K562 (cell line): Measurements from ENCODE around the gene GLRX2. TPM values are rescaled to one million over a fixed set of nuclear protein-coding genes. Genes with fewer than 3 reads are reported as not detected.
A peak's percentile ranks its signal among the peaks of the same experiment; 100 is the strongest.

Experiments
- AFF4 ChIP-seq: sonication (generic); formaldehyde crosslinking; IDR thresholded peaks from 2 replicates; pipeline ENCODE4 v1.8.0; 2023; ENCODE audit warnings: mild to moderate bottlenecking, missing genetic modification reagents
- CTBP1 ChIP-seq: fragments of 450-650 bp; IDR thresholded peaks from 2 replicates; pipeline ENCODE4 v1.6.1; 2016; ENCODE audit warnings: borderline replicate concordance
- ELF2 ChIP-seq: fragments of 250-450 bp; sonication (Bioruptor Pico); IDR thresholded peaks from 2 replicates; pipeline ENCODE4 v1.5.0; 2021; ENCODE audit warnings: mild to moderate bottlenecking
- ETS2 ChIP-seq: IDR thresholded peaks from 2 replicates; pipeline ENCODE4 v1.6.1; 2016; ENCODE audit warnings: borderline replicate concordance, missing genetic modification characterization, mild to moderate bottlenecking, moderate library complexity, missing compliant biosample characterization; ENCODE audit not compliant: poor library complexity, severe bottlenecking
- GMEB1 ChIP-seq: fragments of 250-450 bp; sonication (Bioruptor Pico); IDR thresholded peaks from 2 replicates; pipeline ENCODE4 v1.4.0; 2020; ENCODE audit warnings: mild to moderate bottlenecking
- MAFK ChIP-seq: IDR thresholded peaks from 2 replicates; pipeline ENCODE4 v1.6.1; 2011; ENCODE audit warnings: low read length, improper control_type of control experiment
- NFRKB ChIP-seq: fragments of 450-650 bp; IDR thresholded peaks from 2 replicates; pipeline ENCODE4 v1.6.1; 2016; ENCODE audit warnings: low read depth
- SRF ChIP-seq, 2 experiments: fragments of 250-450, 450-650 bp in 1 of 2; sonication (Bioruptor Pico) in 1 of 2; sonication (generic) in 1 of 2; formaldehyde crosslinking; IDR thresholded peaks; 2 replicates each; pipeline versions ENCODE4 v1.5.0 to v1.5.1; 2020 to 2022; ENCODE audit warnings: mild to moderate bottlenecking in 1 of 2, missing genetic modification reagents in 1 of 2
- ZFX ChIP-seq: sonication (generic); formaldehyde crosslinking; IDR thresholded peaks from 2 replicates; pipeline ENCODE4 v1.8.0; 2022; ENCODE audit warnings: mild to moderate bottlenecking, missing genetic modification reagents, moderate library complexity
- ZKSCAN8 ChIP-seq: fragments of 200-800 bp; sonication (Bioruptor generic); IDR thresholded peaks from 2 replicates; pipeline ENCODE4 v1.6.1; 2016; ENCODE audit warnings: missing genetic modification characterization, missing compliant biosample characterization
- ZNF12 ChIP-seq: sonication (generic); formaldehyde crosslinking; IDR thresholded peaks from 2 replicates; pipeline ENCODE4 v1.4.0; 2020; ENCODE audit warnings: mild to moderate bottlenecking, missing genetic modification reagents
- ZNF592 ChIP-seq: fragments of 450-650 bp; IDR thresholded peaks from 2 replicates; pipeline ENCODE4 v1.6.1; 2017; ENCODE audit warnings: antibody characterized with exemption, mild to moderate bottlenecking
- polyA plus RNA-seq, 8 experiments: library from polyadenylated mRNA; depleted of rRNA in 4 of 8; stranded (reverse) in 5 of 8; unstranded in 3 of 8; fragments of >200 nt; fragmentation: Nextera tagmentation in 2 of 8; fragmentation: Illumina TruSeq in 1 of 8; extraction: Ambion mirVana in 2 of 8; extraction: Trizol in 1 of 8; gene quantifications; 2 replicates each; pipeline versions ENCODE4 v1.2.1 to v1.2.3, GENCODE V29; 2011 to 2014; ENCODE audit warnings: inconsistent platforms in 1 of 8, missing spikeins in 1 of 8
- total RNA-seq, 7 experiments: library from RNA; depleted of rRNA in 6 of 7; stranded (reverse); fragments of >200 nt in 6 of 7; fragmentation: Illumina TruSeq in 2 of 7; extraction: Trizol in 2 of 7; gene quantifications; 2 replicates each; pipeline versions ENCODE4 v1.2.1 to v1.2.3, GENCODE V29; 2011 to 2021; ENCODE audit warnings: low replicate concordance in 1 of 7
- TF ChIP-seq, protein P1 (sequence below): sonication (generic); IDR thresholded peaks from 2 replicates; pipeline ENCODE4 v1.6.1; 2016
- TF ChIP-seq, protein P2 (sequence below): fragments of 250-450 bp; sonication (Bioruptor Pico); IDR thresholded peaks from 2 replicates; pipeline ENCODE4 v1.8.0; 2021; ENCODE audit warnings: moderate library complexity, mild to moderate bottlenecking, inconsistent platforms

The GLRX2 gene
- total and polyA plus RNA-seq, 9 of the 15 experiments (the other 6 are each of a cell fraction or from before 2014, with no cell fraction given), result 13.3 to 82.6 (median 55.1) TPM

DNA sequence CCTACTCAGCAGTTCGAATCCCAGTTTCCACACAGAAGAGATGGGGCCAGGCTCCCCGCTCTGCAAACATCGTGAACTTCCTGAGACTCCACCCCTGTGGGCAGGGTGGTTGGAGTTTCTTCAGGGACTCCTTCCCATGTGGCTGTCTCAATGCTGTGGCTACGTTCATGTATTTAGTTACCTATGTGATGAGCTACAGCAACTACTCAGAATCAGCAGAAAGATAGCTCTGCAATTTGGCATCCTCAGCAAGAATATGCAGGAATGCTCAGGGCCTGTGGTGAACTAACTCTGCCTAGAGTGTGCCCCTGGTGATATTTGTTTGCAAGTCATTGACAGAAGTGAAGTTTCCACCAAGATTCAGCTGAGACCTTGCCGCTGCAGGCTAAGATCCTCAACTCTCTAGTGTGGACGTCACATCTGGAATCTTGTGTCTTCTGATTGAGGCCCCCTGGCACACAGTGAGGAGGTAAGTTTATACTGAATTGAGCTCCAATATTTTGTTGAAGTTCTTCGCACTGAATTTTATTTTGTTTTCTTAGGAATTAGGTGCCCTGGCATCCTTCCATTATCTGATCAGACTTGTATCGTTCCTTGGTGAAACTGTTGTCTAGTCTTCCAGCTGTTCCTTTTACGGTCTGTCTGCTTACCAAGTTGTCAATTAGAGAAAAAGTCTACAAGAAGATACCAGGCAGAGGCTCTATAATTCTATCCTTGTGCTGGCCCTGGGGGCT, 8.2 kb upstream of the GLRX2 start (continued):
- TF ChIP-seq, protein P1, sequence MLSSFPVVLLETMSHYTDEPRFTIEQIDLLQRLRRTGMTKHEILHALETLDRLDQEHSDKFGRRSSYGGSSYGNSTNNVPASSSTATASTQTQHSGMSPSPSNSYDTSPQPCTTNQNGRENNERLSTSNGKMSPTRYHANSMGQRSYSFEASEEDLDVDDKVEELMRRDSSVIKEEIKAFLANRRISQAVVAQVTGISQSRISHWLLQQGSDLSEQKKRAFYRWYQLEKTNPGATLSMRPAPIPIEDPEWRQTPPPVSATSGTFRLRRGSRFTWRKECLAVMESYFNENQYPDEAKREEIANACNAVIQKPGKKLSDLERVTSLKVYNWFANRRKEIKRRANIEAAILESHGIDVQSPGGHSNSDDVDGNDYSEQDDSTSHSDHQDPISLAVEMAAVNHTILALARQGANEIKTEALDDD, result peak; percentile 41; the same call in 1 of the 2 replicates
- TF ChIP-seq AFF4 (CRISPR knock-in tag) (no peak), ZKSCAN8 (CRISPR knock-in tag) (no peak), SRF (CRISPR knock-in tag; IDR thresholded peaks at IDR 0.05) (peak in 1 of 2 experiments; percentile 82; a peak in 1 of 4 replicates), MAFK (peak; percentile 51), CTBP1 (peak; percentile 79; the same call in 1 of the 2 replicates), ETS2 (tag) (no peak), NFRKB (peak; percentile 51; the same call in 1 of the 2 replicates), GMEB1 (CRISPR knock-in tag) (0 out of 2 replicates have a peak, but pooled peaks have one; percentile 6), ELF2 (no peak), ZNF12 (CRISPR knock-in tag) (no peak), ZNF592 (peak; percentile 52), ZFX (CRISPR knock-in tag) (0 out of 2 replicates have a peak, but pooled peaks have one; percentile 7)
- TF ChIP-seq, protein P2, sequence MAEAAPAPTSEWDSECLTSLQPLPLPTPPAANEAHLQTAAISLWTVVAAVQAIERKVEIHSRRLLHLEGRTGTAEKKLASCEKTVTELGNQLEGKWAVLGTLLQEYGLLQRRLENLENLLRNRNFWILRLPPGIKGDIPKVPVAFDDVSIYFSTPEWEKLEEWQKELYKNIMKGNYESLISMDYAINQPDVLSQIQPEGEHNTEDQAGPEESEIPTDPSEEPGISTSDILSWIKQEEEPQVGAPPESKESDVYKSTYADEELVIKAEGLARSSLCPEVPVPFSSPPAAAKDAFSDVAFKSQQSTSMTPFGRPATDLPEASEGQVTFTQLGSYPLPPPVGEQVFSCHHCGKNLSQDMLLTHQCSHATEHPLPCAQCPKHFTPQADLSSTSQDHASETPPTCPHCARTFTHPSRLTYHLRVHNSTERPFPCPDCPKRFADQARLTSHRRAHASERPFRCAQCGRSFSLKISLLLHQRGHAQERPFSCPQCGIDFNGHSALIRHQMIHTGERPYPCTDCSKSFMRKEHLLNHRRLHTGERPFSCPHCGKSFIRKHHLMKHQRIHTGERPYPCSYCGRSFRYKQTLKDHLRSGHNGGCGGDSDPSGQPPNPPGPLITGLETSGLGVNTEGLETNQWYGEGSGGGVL, result no peak
